C1 segment of cervical spinal cord (tissue), 14 donors: ENCODE results near the gene GDF11.
A peak's percentile ranks its signal among the peaks of the same experiment; 100 is the strongest.

Experiments used
- DNase-seq, 14 donors: peaks; one replicate each; lab custom pipeline; 2025; lab: John Stamatoyannopoulos, UW

GDF11 gene

DNA sequence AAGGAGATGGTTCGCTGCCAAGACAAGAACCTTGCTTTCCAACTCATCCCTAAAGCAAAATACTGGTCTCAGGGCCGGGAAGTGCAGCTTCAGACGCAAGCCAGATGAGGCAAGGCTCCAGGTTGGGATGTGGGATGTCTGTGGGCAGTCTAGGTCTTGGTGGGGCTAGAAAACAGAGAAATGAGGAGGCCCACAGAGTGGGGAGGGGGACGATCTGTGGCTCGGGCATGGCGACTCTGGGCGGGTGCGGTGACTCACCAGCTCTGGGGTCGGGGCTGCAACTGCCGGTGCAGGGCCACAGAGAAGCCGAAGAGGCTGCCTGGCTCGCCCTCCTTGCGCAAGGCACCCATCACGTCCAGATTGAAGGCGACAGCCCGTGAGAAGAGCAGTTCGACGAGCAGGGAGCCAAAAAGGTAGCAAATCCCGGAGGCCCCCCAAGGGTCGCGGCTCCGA lies 35.7 kb upstream of the GDF11 start:
- peak in 1 of 14 donors; percentile 55 for DNase-seq

DNA sequence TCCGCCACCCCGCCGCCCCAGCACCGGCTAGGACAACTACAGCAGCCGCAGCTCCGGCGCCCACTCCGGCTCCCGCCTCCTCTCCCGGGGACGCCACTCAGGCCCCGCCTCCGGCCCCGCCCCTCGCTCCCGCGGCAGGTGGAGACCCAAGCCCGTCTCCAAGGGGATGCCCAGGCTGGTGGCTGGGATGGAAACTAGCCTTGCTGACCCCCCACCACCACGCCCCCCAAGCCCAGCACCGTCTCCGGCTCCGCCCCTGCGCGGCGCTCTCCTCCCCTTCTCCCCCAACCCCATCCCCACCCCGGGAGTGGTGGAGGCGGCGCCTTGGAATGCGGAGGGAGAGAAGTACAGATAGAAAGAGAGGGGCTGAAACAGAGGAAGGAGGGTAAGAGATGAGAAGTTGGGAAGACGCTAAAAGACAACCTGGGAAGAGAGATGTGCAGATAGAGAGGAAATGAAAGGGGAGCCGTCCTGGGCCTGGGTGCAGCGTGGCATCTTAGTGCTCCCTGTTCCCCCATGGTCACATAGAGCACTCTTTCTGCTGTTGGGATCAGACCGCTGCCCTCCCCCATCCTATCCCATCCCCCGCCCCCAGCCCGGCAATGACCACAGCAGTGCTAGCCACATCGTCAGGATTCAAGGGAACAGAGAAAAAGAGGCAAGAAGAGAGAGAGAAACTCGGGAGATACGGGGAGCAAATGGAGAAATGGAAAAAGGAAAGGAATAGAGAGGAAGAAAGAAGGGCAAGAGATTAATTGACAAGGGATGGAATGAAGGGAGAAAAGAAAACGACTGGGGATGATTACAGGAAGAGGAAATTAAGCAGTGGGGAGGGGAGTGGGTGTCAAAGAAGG lies 34.9 kb upstream of the GDF11 start, which contains the start of gene ITGA7:
ITGA7 (minus strand) TSS at position 64 of the 854 bp plus-strand sequence. CDS start 222 bp downstream, outside the sequence.
- DNase-seq = peak in 12 of 14 donors; percentile 14 to 74 (median 42)

DNA sequence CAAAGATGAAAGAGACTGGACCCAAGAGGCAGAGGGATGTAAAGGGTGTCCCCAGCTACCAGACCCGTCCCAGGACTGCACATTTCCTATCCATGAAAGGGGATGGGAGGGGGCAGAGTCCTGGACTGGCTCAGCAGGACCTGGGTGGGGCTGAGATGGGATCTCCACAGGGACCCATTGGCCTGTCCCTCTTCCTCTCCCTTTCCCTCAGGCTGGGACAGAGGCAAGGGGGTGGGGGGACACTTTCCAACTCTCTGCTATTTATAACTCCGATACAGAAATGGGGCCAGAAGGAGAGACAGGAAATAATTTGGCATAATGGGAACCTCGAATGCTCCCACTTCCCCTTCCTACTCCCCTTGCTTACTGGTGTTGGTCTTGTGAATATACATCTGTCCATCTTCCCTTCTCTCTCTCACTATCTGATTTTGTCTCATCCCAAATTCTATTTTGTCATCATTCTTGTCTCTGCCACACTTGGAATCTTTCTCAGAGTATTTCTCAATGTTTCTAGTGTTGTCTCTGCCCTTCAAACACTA lies 34.2 kb upstream of the GDF11 start:
- no peak for DNase-seq

DNA sequence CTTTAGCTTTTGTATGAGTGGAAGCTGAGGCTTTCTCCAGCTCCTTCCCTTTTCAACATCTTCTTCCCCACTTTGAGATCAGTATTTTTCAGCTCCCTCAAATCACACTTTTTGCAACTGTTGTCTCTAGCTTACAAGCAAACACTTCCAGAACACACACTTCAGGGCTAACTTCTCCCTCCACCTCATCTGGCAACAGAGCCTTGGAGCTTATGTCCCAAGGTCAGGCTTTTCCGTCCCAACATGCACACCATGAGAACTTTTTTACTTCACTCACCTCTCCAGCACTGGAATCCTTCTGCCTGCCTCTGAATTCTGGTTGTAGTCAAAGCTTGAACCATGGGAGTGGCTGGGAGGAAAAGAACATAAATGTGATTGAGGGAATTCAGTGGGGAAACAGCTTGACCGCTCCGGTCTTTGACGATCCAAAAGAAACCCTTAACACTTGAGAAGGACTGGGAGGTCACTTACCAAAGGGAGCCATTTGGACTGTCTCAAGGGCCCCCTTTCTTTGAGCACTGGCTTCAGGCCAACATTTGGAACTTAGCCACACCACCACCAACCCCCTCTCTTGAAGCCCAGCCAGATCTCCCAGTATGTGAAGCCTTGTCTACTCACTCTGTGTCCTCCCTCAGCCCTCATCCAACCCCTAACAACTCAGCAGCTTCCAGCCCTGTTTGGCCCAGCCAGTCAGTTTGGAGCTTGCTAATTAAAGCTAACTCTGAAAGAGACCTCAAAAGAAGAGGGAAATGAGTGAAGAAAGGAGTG lies 31.0 kb upstream of the GDF11 start:
- DNase-seq = peak in 1 of 14 donors; percentile 17

DNA sequence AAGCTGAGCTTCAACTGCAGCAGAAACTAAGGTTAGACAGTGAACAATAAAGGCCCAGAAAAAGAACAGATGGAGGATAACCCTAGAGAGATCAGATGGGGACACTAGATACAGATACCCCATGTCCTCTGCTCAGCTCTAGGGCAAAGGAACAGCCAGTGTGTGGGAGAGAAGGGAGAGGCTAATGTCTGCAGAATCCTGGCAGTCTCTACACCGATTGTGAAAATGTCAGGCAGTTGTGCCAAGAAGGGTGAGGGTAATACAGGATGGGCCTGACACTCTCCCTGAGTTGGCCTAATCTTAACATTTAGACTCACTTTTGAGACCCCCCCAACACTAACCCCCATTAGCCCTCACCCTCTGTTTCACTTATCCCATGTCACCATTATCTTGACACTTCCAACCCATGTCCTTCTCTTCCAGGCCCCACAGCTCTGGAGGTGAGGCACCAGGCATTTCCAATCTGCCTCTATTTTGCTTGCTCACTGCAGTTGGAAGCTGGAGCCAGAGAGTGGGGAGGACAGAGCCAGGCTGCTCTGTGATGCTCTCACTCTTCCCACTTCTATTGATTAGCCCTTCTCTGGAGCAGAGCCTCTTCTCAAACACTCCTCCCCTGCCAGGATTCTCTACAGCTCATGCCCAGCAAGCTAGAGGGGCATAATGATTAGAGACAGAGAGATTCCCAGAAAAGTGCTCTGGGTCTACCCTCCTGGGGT lies 30.1 kb upstream of the GDF11 start:
- DNase-seq = no peak

DNA sequence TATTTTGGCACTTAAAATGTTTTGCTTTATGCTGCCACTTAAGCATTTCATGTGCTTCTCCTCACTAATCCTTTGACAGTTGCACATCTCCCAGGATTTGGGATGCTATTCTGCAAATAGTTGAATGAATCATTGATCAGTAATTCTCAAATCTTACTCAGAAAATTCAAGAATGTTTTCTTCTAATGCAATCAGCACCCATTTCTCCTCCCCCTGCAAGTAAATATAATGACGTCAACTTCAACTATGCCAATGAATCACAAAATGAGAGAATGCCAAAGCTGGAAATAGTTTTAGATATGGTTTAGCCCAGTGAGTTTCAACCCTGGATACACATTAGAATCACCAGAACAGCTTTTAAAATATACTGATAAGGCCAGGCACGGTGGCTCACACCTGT lies 29.2 kb upstream of the GDF11 start:
- DNase-seq = no peak

DNA sequence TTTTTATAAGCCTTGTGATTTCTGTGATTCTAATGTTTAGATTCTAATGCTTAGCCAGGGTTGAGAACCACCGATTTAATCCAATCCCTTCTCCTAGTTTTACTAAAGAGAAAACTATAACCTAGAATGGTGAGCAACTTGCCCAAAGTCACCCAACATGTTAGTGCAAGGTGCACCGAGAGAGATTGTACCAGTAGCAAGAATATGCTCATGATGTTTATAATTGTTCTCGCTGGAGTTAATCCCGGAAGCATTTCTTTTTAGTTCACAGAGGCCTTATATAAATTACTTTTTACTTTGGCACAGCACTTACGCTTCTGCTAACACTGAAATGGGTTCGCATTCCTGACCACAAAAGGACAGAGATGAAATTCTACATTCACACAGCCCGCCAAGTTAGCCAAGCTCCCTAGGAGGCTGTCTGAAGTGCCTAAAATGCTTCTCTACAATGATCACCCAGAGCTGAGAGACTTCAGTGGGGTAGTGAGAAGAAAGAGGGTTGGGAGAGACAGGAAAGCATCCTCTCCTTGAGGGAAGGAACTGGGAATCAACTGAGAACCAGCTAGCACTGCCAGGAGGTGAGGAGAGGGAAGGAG lies 27.7 kb upstream of the GDF11 start:
- DNase-seq = no peak

DNA sequence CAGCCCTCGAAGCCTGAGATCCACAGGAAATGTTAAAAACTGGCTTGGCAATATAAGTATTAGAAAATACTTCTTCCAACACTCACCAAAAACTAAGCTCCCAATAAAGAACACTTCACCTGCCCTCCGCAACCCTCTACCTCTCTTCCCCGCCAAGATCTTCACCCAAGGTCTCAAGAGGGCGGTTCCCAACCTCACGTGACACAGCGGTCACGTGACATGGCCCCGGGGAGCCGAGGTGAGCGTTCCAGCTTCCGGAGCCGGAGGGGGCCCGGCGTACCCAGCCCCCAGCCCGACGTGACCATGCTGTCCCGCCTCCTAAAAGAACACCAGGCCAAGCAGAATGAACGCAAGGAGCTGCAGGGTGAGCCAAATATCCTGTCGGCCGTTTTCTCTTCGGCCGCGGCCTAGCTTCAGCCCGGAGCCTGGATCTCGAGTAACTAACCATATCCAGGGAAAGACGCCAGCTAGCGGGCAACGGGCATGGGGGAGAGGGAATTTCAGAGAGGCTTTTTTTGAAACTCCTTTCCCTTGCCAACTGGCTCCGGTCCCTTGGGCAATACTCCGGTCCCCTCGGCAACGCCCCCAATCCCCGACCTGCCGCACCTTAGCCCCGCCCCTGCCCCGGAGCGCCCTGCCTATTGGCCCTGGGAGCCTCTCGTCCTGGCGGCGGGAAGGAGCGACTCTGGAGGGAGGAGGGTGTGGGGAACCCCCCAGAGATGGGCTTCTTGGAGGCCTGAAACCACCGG lies 26.9 kb upstream of the GDF11 start, which contains the start of gene BLOC1S1:
BLOC1S1 (plus strand) TSS at position 214 of the 749 bp plus-strand sequence; CDS start at position 220, 6 bp downstream.
- DNase-seq = peak; percentile 44 to 91 (median 84)

DNA sequence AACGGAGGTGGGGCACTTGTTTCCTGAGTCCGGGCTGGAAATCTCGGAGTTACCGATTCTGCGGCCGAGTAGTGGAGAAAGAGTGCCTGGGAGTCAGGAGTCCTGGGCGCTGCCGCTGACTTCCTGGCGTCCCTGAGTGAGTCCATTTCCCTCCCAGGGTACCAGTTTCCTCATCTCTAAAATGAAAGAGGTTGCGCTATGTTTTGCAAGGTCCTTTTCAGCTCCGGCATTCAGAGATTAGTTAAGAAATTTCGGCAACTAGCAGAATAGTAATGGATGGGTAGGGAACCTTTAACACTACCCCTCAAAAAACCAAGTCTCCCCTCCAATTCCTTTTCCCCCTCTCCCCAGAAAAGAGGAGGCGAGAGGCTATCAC lies 26.4 kb upstream of the GDF11 start:
- no peak for DNase-seq

DNA sequence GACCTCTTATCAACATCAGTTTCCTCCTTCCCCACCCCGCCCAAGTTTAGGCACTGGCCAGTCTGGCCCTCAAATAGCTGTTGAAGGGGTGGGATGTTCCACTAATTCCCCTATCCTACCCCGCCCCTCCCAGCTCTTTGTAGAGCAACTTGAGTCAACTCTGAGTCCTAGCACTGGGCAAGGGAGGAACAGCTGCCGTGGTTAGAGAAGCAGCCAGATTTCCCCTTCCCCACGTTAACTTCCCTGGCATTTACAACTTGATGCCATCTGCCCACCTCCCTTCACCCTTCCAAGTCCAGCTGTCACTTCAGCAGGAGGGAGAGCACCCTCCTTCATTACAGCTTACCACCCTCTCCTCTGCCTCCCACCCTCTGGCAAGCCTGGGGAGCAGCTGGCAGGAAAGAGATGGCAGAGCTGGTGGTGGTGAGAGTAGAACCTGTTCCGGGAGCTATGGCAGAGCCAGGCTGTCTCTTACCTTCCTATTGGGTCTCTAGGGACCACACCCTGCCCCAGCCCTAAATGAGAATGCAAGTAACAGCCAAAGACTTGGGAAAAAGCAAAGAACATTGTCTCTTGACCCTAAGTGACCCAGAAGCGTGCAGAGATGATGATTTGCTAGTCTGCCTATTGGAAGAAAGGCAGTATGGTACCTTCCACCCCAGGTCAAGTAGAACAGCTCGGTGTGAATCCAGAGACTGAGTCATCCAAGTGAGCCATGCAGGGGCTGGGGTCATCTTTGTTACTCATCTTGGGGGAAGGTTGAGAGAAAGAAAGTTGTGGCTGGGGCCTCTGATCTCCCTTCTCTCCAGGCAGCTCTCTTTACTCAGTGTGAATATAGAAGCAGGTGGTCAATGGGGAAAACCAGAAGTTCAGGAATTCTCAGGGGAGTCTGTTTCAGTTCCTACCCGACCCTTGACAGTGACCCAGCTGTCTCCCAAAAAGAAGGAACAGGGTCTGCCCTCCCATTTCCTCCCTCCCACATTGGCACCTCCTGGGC lies 25.6 kb upstream of the GDF11 start:
- DNase-seq = peak in 1 of 14 donors; percentile 21

DNA sequence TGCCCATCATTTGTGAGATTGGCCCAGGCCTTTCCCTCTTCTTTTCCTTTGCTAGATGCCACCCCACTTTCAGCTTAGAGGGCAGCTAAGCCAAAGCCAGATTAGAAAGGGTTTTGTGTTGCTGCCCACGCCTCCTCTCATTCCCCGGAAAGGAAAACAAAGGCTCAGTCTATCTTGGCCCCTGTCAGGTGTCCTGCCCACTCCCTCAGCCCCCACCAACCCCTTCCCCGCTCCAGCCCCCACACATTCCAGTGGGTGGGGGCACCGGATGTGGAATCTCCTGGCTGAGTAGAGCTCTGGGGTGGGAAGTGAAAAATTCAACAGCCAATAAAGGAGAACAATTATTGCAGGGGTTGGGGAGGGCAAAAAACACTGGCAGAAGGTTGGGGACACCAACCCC lies 24.9 kb upstream of the GDF11 start:
- no peak for DNase-seq

DNA sequence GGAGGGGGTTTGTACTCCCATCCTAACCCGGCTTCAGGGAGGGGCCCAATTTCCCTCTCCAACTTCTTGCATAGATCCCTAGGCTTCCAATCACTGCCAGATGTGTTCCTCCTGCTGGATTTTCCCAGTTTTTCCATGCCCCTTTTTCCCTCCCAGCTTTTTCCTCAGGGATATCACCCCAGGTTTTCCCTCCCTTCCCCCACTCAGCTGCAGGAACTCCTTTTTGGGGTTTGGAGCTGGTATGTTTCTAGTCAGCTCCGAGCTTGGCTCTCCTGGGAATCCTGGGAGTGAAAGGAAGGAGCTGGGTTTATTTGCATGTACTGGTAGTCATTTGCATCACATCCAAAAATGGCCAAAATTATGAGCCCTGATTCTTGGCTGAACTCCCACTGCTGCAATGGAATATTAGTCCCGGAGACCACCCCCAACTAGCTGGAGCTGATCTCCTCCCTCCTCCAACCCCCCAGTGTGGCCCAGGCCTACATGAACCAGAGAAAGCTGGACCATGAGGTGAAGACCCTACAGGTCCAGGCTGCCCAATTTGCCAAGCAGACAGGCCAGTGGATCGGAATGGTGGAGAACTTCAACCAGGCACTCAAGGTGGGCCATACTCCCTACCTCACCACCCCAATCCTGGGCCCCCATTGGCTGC lies 24.2 kb upstream of the GDF11 start:
- no peak for DNase-seq

DNA sequence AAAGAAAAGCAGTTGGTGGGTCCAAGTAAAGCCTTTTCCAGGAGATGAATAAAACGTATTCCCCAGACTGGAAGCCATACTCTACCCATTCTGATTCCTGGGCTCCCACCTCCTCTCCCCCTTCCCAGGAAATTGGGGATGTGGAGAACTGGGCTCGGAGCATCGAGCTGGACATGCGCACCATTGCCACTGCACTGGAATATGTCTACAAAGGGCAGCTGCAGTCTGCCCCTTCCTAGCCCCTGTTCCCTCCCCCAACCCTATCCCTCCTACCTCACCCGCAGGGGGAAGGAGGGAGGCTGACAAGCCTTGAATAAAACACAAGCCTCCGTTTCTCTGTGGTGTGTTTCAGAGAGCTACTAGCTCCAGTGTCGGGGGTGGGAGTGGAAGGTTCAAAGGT lies 23.6 kb upstream of the GDF11 start:
- no peak for DNase-seq

DNA sequence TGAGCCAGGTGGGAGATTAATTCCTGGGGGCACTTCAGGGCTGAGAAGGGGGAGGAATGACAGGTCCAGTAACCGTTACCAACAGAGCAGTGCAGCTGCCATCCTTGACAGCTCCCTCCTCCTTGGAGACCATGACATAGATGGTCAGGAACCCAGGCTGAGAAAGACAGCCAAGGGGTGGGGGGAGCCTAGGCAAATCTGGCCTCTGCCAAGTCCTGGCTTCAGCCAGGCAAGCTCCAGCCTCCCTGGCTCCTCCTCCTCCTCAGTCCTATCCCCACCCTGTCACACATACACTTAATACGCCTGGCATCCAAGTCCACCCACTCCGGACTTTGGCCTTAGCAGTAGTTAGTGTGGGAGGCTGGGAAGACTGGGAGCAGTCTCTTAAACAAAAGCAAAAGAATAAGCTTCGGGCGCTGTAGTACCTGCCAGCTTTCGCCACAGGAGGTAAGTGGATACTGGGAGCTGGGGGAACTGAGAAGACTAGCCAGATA lies 22.8 kb upstream of the GDF11 start, which contains the start of gene RDH5:
RDH5 (plus strand) TSS at position 323 of the 494 bp plus-strand sequence. CDS start 792 bp downstream, outside the sequence.
- peak in 8 of 14 donors; percentile 26 to 72 (median 40) for DNase-seq

DNA sequence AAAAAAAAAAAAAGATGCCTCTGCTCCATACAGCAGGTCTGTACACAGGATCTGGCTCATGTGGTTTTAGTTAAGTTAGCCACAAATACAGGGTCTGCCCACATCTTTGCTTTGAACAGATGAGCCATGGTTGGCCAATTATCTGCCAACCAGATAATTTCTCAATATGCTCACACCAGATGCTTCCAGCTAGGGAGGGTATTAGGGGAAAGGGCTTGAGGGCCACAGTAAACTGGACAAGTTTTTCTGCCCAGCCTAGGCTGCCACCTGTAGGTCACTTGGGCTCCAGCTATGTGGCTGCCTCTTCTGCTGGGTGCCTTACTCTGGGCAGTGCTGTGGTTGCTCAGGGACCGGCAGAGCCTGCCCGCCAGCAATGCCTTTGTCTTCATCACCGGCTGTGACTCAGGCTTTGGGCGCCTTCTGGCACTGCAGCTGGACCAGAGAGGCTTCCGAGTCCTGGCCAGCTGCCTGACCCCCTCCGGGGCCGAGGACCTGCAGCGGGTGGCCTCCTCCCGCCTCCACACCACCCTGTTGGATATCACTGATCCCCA lies 22.0 kb upstream of the GDF11 start:
- DNase-seq = peak in 10 of 14 donors; percentile 35 to 88 (median 61)

DNA sequence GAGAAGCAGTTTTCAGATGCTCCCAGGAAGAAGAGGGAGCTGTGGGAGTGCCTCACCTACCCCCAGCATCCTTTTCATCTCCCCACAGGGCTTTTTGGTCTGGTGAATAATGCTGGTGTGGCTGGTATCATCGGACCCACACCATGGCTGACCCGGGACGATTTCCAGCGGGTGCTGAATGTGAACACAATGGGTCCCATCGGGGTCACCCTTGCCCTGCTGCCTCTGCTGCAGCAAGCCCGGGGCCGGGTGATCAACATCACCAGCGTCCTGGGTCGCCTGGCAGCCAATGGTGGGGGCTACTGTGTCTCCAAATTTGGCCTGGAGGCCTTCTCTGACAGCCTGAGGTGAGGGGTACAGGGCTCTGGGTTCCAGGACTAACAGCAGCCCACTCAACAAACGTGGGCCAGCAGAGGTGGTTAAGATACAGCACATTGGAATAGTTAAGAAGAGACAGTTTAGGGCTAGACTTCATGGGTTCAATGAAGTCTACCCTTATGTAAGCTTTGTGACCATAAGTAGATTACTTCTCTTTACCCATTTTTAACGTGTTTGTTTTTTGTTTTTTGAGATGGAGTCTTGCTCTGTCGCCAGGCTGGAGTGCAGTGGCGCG lies 21.2 kb upstream of the GDF11 start:
- no peak for DNase-seq

DNA sequence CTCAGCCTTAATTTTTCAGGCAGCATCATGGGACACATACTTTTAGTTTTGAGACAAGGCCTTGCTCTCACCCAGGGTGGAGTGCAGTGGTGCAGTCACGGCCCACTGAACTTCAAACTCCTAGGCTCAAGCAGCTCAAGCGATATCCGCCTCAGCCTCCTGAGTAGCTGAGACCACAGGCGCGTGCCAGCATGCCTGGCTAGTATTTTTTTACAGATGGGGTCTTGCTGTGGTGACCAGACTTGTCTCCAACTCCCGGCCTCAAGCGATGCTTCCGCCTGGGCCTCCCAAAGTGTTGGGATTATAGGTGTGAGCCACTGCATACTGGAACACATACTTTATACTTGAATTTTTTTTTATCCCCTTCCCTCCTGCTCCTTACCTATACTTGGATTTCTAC lies 20.0 kb upstream of the GDF11 start:
- DNase-seq = no peak
